ENCODE results near the gene FADS2.

Gene FADS2

DNA sequence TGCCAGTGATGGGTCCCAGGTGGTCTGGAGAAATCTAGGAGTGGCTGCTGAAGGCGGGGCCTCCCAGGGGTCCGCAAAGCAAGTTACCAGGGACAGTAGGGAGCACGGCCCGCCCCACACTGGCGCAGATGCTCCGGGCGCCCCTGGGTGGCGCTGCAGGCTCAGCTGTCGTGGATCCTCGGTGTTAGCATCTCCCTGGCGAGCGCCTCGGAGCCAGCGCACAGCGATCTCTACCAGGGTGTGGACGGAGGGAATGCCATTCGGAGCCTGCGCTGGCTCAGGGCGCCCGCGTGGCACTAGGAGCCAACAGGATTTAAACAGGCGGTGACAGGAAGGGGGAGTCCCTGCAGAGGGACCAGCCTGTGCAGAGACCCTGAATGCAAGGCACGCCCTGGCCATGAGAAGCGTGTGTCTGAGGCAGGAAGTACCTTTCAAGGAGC lies 43.1 kb downstream of the FADS2 start:
- no peaks in the 10 kb centered on the region for H3K79me2 ChIP-seq (ENCODE audit: low read length)

GRCh38 chr11:61872935-61873565 lies 45.0 kb downstream of the FADS2 start:
- Histone ChIP-seq H2AFZ (ENCODE audit: low read depth, low read length) (no peak overlapping the region), H3K4me3 (ENCODE audit: low read length) (no peak overlapping the region), H3K36me3 (replicated peaks; ENCODE audit: low read depth, low read length) (no peaks in the 10 kb centered on the region), H3K4me2 (ENCODE audit: low read length) (no peak overlapping the region), H3K27ac (ENCODE audit: low read length) (no peak overlapping the region), H3K79me2 (ENCODE audit: low read length) (no peaks in the 10 kb centered on the region), H3K4me1 (ENCODE audit: low read length) (peaks cover 15% of the 10 kb centered on the region), H3K9ac (ENCODE audit: low read length) (no peak overlapping the region), H3K9me3 (ENCODE audit: insufficient read depth, low read length) (no peaks in the 10 kb centered on the region), H4K20me1 (ENCODE audit: insufficient read depth, low read length) (no peaks in the 10 kb centered on the region), H3K27me3 (ENCODE audit: low read depth, low read length) (peaks cover 11% of the 10 kb centered on the region; the same call in 1 of the 2 replicates)
- TF ChIP-seq, protein P1, sequence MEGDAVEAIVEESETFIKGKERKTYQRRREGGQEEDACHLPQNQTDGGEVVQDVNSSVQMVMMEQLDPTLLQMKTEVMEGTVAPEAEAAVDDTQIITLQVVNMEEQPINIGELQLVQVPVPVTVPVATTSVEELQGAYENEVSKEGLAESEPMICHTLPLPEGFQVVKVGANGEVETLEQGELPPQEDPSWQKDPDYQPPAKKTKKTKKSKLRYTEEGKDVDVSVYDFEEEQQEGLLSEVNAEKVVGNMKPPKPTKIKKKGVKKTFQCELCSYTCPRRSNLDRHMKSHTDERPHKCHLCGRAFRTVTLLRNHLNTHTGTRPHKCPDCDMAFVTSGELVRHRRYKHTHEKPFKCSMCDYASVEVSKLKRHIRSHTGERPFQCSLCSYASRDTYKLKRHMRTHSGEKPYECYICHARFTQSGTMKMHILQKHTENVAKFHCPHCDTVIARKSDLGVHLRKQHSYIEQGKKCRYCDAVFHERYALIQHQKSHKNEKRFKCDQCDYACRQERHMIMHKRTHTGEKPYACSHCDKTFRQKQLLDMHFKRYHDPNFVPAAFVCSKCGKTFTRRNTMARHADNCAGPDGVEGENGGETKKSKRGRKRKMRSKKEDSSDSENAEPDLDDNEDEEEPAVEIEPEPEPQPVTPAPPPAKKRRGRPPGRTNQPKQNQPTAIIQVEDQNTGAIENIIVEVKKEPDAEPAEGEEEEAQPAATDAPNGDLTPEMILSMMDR (IDR thresholded peaks at IDR 0.05; ENCODE audit: low read depth, low read length) = no peak
- no peak for TF ChIP-seq EZH2phosphoT487 (IDR thresholded peaks at IDR 0.05; ENCODE audit: low read depth)

More for the DNA sequence above, 43.1 kb downstream of the FADS2 start:
- Histone ChIP-seq H3K4me3 (ENCODE audit: low read length) (peak overlapping the region; percentile 90), H3K4me2 (ENCODE audit: low read length) (peak overlapping the region; percentile 100), H3K4me1 (ENCODE audit: low read length) (peaks cover 15% of the 10 kb centered on the region), H3K36me3 (replicated peaks; ENCODE audit: low read depth, low read length) (peaks cover 6% of the 10 kb centered on the region), H4K20me1 (ENCODE audit: insufficient read depth, low read length) (peaks cover 2% of the 10 kb centered on the region; the same call in 1 of the 2 replicates), H3K27me3 (ENCODE audit: low read depth, low read length) (peaks cover 11% of the 10 kb centered on the region; the same call in 1 of the 2 replicates), H3K9ac (ENCODE audit: low read length) (peak overlapping the region; percentile 24), H3K9me3 (ENCODE audit: insufficient read depth, low read length) (no peaks in the 10 kb centered on the region), H3K27ac (ENCODE audit: low read length) (no peak overlapping the region), H2AFZ (ENCODE audit: low read depth, low read length) (peak overlapping the region; percentile 84; the same call in 1 of the 2 replicates)
- no peak for TF ChIP-seq EZH2phosphoT487 (IDR thresholded peaks at IDR 0.05; ENCODE audit: low read depth)
- TF ChIP-seq, protein P1 (IDR thresholded peaks at IDR 0.05; ENCODE audit: low read depth, low read length) = peak; percentile 97

DNA sequence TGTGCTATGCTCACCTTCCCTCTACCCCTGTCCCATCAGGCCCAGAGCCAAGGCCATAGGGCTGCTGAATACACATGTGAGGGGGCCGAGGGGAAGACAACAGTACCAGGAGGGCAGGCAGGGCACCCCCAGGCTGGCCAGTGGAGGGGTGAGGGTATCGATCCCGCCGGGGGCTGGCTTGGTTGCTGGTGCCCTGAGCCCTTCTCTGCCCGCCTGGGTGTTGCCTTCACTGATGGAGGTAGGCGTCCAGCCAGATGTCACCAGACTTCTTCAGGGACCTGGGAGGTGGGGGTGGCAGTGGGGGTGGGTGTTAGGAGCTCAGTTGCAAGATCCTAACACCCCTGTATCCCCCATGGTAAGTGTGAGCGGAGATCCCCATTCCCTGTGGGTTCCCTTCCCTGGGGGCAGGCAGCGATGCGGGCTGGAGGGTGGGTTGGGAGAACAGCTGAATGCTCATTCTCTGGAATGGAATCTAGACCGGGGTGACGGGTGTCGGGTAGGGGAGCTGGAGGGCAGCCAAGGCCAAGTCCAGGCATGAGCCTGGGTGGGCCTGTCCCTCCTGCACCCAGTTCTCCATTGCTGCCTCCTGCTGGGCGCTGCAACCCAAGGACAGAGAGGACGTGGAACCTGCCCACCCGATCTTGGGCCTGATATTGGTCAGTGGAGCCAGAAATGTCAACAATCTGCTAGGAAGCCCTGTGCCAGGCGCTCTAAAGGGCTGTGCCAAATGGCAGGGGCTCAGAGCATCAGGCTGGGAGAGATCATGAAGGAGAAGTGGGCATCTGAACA lies 45.7 kb downstream of the FADS2 start:
- H3K9ac ChIP-seq (ENCODE audit: low read length) = no peak overlapping the region
- H3K4me3 ChIP-seq (ENCODE audit: low read length) = no peak overlapping the region
- TF ChIP-seq, protein P1 (IDR thresholded peaks at IDR 0.05; ENCODE audit: low read depth, low read length) = 0 out of 2 replicates have a peak, but pooled peaks have one; percentile 4
- no peak for TF ChIP-seq EZH2phosphoT487 (IDR thresholded peaks at IDR 0.05; ENCODE audit: low read depth)
- peaks cover 11% of the 10 kb centered on the region; the same call in 1 of the 2 replicates for H3K27me3 ChIP-seq (ENCODE audit: low read depth, low read length)
- no peak overlapping the region for H3K4me2 ChIP-seq (ENCODE audit: low read length)
- peaks cover 15% of the 10 kb centered on the region for H3K4me1 ChIP-seq (ENCODE audit: low read length)
- no peak overlapping the region for H2AFZ ChIP-seq (ENCODE audit: low read depth, low read length)
- no peaks in the 10 kb centered on the region for H3K9me3 ChIP-seq (ENCODE audit: insufficient read depth, low read length)
- H4K20me1 ChIP-seq (ENCODE audit: insufficient read depth, low read length) = no peaks in the 10 kb centered on the region
- no peaks in the 10 kb centered on the region for H3K36me3 ChIP-seq (replicated peaks; ENCODE audit: low read depth, low read length)
- H3K27ac ChIP-seq (ENCODE audit: low read length) = no peak overlapping the region
- H3K79me2 ChIP-seq (ENCODE audit: low read length) = no peaks in the 10 kb centered on the region

GRCh38 chr11:61874377-61874809 lies 46.3 kb downstream of the FADS2 start:
- Histone ChIP-seq H3K79me2 (ENCODE audit: low read length) (no peaks in the 10 kb centered on the region), H2AFZ (ENCODE audit: low read depth, low read length) (no peak overlapping the region), H3K36me3 (replicated peaks; ENCODE audit: low read depth, low read length) (no peaks in the 10 kb centered on the region), H3K4me1 (ENCODE audit: low read length) (peaks cover 15% of the 10 kb centered on the region), H4K20me1 (ENCODE audit: insufficient read depth, low read length) (no peaks in the 10 kb centered on the region), H3K9ac (ENCODE audit: low read length) (no peak overlapping the region), H3K4me3 (ENCODE audit: low read length) (no peak overlapping the region), H3K9me3 (ENCODE audit: insufficient read depth, low read length) (no peaks in the 10 kb centered on the region), H3K27me3 (ENCODE audit: low read depth, low read length) (peaks cover 16% of the 10 kb centered on the region), H3K27ac (ENCODE audit: low read length) (no peak overlapping the region), H3K4me2 (ENCODE audit: low read length) (no peak overlapping the region)
- no peak for TF ChIP-seq EZH2phosphoT487 (IDR thresholded peaks at IDR 0.05; ENCODE audit: low read depth)
- TF ChIP-seq, protein P1 (IDR thresholded peaks at IDR 0.05; ENCODE audit: low read depth, low read length) = no peak

All from OCI-LY3 (cell line).